ENCODE measurements around the gene PRICKLE4.

- TF ChIP-seq CTCF (IDR thresholded peaks at IDR 0.05), result no peak
- no peak for TF ChIP-seq POLR2A (IDR thresholded peaks at IDR 0.05; ENCODE audit: low read depth)
- no peak for TF ChIP-seq POLR2AphosphoS5 (IDR thresholded peaks at IDR 0.05)
Observed at GRCh38 chr6:41747256-41748101, 33.1 kb upstream of the PRICKLE4 start, which contains the start of gene PGC.
